Activated naive CD8-positive, alpha-beta T cell treated with anti-CD3 and anti-CD28 coated beads for 36 hours (primary cell): ENCODE results near the gene PFAS. TPM values are rescaled to one million over a fixed set of nuclear protein-coding genes. Genes with fewer than 3 reads are reported as not detected.
"Not testable (repeated sequence)": the region's sequence is repeated elsewhere in the genome, so short reads cannot be mapped to it uniquely, and the experiment has no call there.

ENCODE experiments used
- DNase-seq: peaks from one replicate; pipeline ENCODE4 v3.0.0; 2021
- H3K27ac Mint-ChIP-seq: one replicate; pipeline ENCODE4 v1.8.0; 2022; ENCODE audit warnings: mild to moderate bottlenecking, moderate library complexity, mixed read lengths
- H3K27me3 Mint-ChIP-seq: one replicate; pipeline ENCODE4 v1.8.0; 2022; ENCODE audit warnings: mild to moderate bottlenecking, mixed read lengths
- H3K36me3 Mint-ChIP-seq: one replicate; pipeline ENCODE4 v1.8.0; 2021; ENCODE audit warnings: mild to moderate bottlenecking, mixed read lengths
- H3K4me1 Mint-ChIP-seq: one replicate; pipeline ENCODE4 v1.8.0; 2021; ENCODE audit warnings: mixed read lengths
- H3K4me3 Mint-ChIP-seq: one replicate; pipeline ENCODE4 v1.8.0; 2022; ENCODE audit warnings: mild to moderate bottlenecking, moderate library complexity, mixed read lengths
- H3K9me3 Mint-ChIP-seq: one replicate; pipeline ENCODE4 v1.8.0; 2022; ENCODE audit warnings: mixed read lengths
- total RNA-seq, 2 experiments: library from RNA; stranded (reverse); gene quantifications; one replicate each; pipeline ENCODE4 v1.2.3, GENCODE V29; 2021

Gene PFAS
- total RNA-seq, 2 experiments from 2014 or later = 187 to 192 TPM

DNA sequence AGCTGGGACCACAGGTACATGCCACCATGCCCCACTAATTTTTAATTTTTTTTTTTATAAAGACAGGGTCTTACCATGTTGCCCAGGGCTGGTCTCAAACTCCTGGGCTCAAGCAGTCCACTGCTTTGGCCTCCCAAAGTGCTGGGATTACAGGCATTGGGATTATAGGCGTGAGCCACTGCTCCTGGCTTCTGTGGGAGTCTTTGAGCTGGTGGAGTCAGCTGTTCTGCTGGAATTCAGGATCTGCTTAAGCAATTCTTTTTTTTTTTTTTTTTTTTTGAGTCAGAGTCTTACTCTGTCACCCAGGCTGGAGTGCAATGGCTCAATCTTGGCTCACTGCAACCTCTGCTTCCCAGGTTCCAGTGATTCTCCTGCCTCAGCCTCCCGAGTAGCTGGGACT lies 2.3 kb downstream of the PFAS start:
- not testable (repeated sequence) for DNase-seq, H3K27ac Mint-ChIP-seq
- H3K4me1 Mint-ChIP-seq = peaks cover 14% of the 10 kb centered on the region

GRCh38 chr17:8253801-8254200 lies 4.7 kb downstream of the PFAS start:
- H3K4me3 Mint-ChIP-seq = no peak overlapping the region
- no peaks in the 10 kb centered on the region for H3K27me3 Mint-ChIP-seq
- peaks cover 37% of the 10 kb centered on the region for H3K36me3 Mint-ChIP-seq

More for the DNA sequence above, 2.3 kb downstream of the PFAS start:
- peaks cover 29% of the 10 kb centered on the region for H3K36me3 Mint-ChIP-seq
- H3K27me3 Mint-ChIP-seq, H3K4me3 Mint-ChIP-seq, H3K9me3 Mint-ChIP-seq: not testable (repeated sequence)

GRCh38 chr17:8254881-8255280 lies 5.8 kb downstream of the PFAS start:
- DNase-seq = no peak
- Mint-ChIP-seq H3K27me3 (no peaks in the 10 kb centered on the region), H3K4me1 (peaks cover 9% of the 10 kb centered on the region), H3K27ac (no peak overlapping the region), H3K4me3 (no peak overlapping the region), H3K9me3 (no peaks in the 10 kb centered on the region), H3K36me3 (peaks cover 31% of the 10 kb centered on the region)

More at GRCh38 chr17:8253801-8254200, 4.7 kb downstream of the PFAS start:
- peaks cover 10% of the 10 kb centered on the region for H3K4me1 Mint-ChIP-seq
- DNase-seq = no peak
- H3K27ac Mint-ChIP-seq = no peak overlapping the region
- no peaks in the 10 kb centered on the region for H3K9me3 Mint-ChIP-seq

- Mint-ChIP-seq H3K4me1 (peaks cover 3% of the 10 kb centered on the region), H3K9me3 (no peaks in the 10 kb centered on the region), H3K27me3 (no peaks in the 10 kb centered on the region), H3K4me3 (no peak overlapping the region), H3K36me3 (peaks cover 28% of the 10 kb centered on the region), H3K27ac (no peak overlapping the region)
- DNase-seq = no peak
Measured at GRCh38 chr17:8255499-8255898, 6.4 kb downstream of the PFAS start.

DNA sequence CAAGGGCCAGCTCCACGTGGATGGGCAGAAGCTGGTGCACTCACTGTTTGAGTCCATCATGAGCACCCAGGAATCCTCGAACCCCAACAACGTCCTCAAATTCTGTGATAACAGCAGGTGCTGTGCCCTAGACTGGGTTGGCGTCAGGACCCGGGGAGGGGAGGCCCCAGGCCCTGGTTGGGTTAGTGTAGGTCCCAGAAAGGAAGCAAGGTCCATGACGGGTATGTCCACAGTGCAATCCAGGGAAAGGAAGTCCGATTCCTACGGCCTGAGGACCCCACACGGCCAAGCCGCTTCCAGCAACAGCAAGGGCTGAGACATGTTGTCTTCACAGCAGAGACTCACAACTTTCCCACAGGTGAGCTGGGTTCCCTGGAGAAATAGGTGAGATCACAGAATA lies 7.2 kb downstream of the PFAS start:
- peaks cover 31% of the 10 kb centered on the region for H3K36me3 Mint-ChIP-seq
- no peak overlapping the region for H3K4me3 Mint-ChIP-seq
- no peaks in the 10 kb centered on the region for H3K9me3 Mint-ChIP-seq
- H3K27ac Mint-ChIP-seq = no peak overlapping the region
- no peak for DNase-seq
- no peaks in the 10 kb centered on the region for H3K27me3 Mint-ChIP-seq
- no peaks in the 10 kb centered on the region for H3K4me1 Mint-ChIP-seq

DNA sequence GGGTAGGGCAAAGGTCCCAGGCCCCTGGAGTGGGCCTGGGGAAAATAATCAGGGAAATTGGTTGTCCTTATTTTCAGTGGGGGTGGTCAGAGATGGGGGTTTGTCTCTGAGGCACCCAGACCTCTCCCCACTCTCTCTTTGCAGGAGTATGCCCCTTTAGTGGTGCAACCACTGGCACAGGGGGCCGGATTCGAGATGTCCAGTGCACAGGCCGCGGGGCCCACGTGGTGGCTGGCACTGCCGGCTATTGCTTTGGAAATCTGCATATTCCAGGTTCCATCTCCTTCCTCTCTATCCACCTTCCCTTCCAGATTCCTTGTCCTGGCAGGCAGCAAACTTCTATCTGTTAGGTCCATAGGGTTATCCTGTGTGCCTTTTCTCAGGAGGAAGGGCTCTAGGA lies 7.6 kb downstream of the PFAS start:
- no peak overlapping the region for H3K27ac Mint-ChIP-seq
- H3K4me3 Mint-ChIP-seq = no peak overlapping the region
- no peak for DNase-seq
- no peaks in the 10 kb centered on the region for H3K27me3 Mint-ChIP-seq
- peaks cover 31% of the 10 kb centered on the region for H3K36me3 Mint-ChIP-seq
- H3K4me1 Mint-ChIP-seq = no peaks in the 10 kb centered on the region
- H3K9me3 Mint-ChIP-seq = no peaks in the 10 kb centered on the region

DNA sequence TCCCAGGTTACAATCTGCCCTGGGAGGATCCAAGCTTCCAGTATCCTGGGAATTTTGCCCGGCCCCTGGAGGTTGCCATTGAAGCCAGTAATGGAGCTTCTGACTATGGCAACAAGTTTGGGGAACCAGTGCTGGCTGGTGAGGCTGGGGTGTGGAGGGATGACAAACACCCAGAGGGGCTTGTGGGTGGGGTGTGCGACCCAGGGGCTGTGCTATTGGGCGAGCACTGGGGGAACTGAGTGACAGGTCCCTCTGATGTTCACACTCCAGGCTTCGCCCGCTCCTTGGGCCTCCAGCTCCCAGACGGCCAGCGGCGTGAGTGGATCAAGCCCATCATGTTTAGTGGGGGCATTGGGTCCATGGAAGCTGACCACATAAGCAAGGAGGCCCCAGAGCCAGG lies 8.7 kb downstream of the PFAS start:
- Mint-ChIP-seq H3K27me3 (no peaks in the 10 kb centered on the region), H3K36me3 (peaks cover 31% of the 10 kb centered on the region), H3K9me3 (no peaks in the 10 kb centered on the region), H3K27ac (no peak overlapping the region), H3K4me1 (no peaks in the 10 kb centered on the region), H3K4me3 (no peak overlapping the region)
- no peak for DNase-seq

- no peaks in the 10 kb centered on the region for H3K9me3 Mint-ChIP-seq
- no peak for DNase-seq
- H3K27ac Mint-ChIP-seq = no peak overlapping the region
- H3K4me3 Mint-ChIP-seq = no peak overlapping the region
- H3K27me3 Mint-ChIP-seq = no peaks in the 10 kb centered on the region
- no peaks in the 10 kb centered on the region for H3K4me1 Mint-ChIP-seq
- H3K36me3 Mint-ChIP-seq = peaks cover 15% of the 10 kb centered on the region
Measured at GRCh38 chr17:8264320-8264719, 15.2 kb downstream of the PFAS start.

- Mint-ChIP-seq H3K27me3 (no peaks in the 10 kb centered on the region), H3K9me3 (no peaks in the 10 kb centered on the region), H3K4me3 (no peak overlapping the region), H3K4me1 (no peaks in the 10 kb centered on the region), H3K36me3 (peaks cover 15% of the 10 kb centered on the region), H3K27ac (no peak overlapping the region)
- no peak for DNase-seq
Measured at GRCh38 chr17:8264836-8265542, 15.9 kb downstream of the PFAS start.

GRCh38 chr17:8266648-8267479 lies 17.8 kb downstream of the PFAS start:
- Mint-ChIP-seq H3K27ac (no peak overlapping the region), H3K4me1 (no peaks in the 10 kb centered on the region), H3K9me3 (no peaks in the 10 kb centered on the region), H3K27me3 (no peaks in the 10 kb centered on the region), H3K4me3 (no peak overlapping the region), H3K36me3 (peaks cover 19% of the 10 kb centered on the region)
- DNase-seq = no peak

DNA sequence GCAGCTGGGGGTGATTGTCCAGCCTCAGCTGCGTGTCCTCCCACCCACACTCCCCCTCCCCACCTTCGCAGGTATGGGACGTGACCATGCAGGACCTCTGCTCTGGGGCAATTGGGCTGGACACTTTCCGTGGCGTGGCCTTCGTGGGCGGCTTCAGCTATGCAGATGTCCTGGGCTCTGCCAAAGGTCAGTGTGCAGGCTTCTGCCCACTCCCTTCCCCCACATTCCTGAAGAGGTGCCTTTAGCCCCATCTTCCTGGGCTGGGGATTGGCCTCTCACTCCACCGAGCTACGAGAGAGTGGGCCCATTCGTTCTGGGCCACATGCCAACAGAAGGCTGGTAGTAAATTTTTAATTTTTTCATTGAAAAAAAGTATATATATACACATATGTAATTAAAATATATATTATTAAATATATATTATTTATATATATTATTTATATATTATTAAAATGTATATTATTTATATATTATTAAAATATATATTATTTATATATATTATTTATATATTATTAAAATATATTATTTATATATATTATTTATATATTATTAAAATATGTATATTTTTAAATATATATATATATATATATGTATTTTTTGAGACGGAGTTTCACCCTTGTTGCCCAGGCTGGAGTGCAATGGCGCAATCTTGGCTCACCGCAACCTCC lies 18.5 kb downstream of the PFAS start:
- H3K27ac Mint-ChIP-seq = no peak overlapping the region
- no peaks in the 10 kb centered on the region for H3K27me3 Mint-ChIP-seq
- H3K4me3 Mint-ChIP-seq = no peak overlapping the region
- no peaks in the 10 kb centered on the region for H3K4me1 Mint-ChIP-seq
- DNase-seq = no peak
- H3K9me3 Mint-ChIP-seq = no peaks in the 10 kb centered on the region
- H3K36me3 Mint-ChIP-seq = peaks cover 19% of the 10 kb centered on the region

DNA sequence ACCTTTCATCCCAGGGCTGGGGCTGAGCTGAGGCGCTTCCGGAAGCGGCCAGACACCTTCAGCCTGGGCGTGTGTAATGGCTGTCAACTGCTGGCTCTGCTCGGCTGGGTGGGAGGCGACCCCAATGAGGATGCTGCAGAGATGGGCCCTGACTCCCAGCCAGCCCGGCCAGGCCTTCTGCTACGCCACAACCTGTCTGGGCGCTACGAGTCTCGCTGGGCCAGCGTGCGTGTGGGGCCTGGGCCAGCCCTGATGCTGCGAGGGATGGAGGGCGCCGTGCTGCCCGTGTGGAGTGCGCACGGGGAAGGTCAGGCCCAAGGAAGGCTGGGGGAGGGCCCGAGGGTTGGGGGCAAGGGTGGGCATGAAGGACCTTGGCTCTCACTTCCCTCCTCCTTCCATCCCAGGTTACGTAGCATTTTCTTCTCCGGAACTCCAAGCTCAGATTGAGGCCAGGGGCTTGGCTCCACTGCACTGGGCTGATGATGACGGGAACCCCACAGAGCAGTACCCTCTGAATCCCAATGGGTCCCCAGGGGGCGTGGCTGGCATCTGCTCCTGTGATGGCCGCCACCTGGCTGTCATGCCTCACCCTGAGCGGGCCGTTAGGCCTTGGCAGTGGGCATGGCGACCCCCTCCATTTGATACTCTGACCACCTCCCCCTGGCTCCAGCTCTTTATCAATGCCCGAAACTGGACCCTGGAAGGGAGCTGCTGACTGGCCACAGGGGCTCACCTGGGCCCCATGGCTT lies 19.6 kb downstream of the PFAS start:
- Mint-ChIP-seq H3K27ac (no peak overlapping the region), H3K4me3 (no peak overlapping the region), H3K27me3 (no peaks in the 10 kb centered on the region), H3K9me3 (no peaks in the 10 kb centered on the region), H3K4me1 (no peaks in the 10 kb centered on the region), H3K36me3 (peaks cover 20% of the 10 kb centered on the region)
- no peak for DNase-seq

- Mint-ChIP-seq H3K4me3 (no peak overlapping the region), H3K27me3 (no peaks in the 10 kb centered on the region), H3K4me1 (no peaks in the 10 kb centered on the region), H3K36me3 (peaks cover 16% of the 10 kb centered on the region), H3K27ac (no peak overlapping the region), H3K9me3 (no peaks in the 10 kb centered on the region)
- DNase-seq = no peak
Measured at GRCh38 chr17:8272421-8272820, 23.3 kb downstream of the PFAS start.

DNA sequence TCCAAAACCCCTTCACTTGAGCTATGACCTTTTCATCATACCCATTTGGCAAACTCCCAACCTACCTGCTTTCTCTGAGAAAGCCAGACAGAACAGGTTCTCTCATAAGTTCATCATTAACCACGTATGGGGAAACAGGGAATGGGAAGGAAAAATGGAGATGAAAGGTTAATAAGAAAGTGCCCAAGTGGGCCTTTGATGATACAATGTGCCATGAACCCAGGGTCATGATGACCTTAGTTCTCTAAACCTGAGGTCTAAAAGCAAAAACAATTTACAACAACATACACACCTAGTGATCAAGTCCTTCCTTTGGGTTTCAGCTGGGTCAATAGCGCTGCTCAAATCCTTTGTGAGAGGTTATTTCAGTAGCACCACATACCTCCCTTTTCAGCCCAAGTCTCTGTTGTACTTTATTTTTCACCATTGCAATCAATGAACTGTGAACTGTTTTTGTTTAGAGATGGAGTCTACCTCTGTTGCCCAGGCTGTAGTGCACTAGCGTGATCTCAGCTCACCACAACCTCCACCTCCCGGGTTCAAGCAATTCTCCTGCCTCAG lies 24.9 kb downstream of the PFAS start:
- H3K4me1 Mint-ChIP-seq = no peaks in the 10 kb centered on the region
- DNase-seq = no peak
- peaks cover 16% of the 10 kb centered on the region for H3K36me3 Mint-ChIP-seq
- H3K9me3 Mint-ChIP-seq = no peaks in the 10 kb centered on the region
- no peaks in the 10 kb centered on the region for H3K27me3 Mint-ChIP-seq
- no peak overlapping the region for H3K4me3 Mint-ChIP-seq
- H3K27ac Mint-ChIP-seq = no peak overlapping the region
